GM18505 (cell line): ENCODE measurements around the gene RBM15B.
A peak's percentile ranks its signal among the peaks of the same experiment; 100 is the strongest.
"Not testable (repeated sequence)": the region's sequence is repeated elsewhere in the genome, so short reads cannot be mapped to it uniquely, and the experiment has no call there.

Experiments
- ATAC-seq: cut with Tn5 transposase; IDR thresholded peaks from one replicate; pipeline ENCODE4 v1.9.1; 2021; ENCODE audit not compliant: unreplicated experiment
- POLR2A ChIP-seq: IDR thresholded peaks from 4 replicates; pipeline ENCODE4 v1.6.1; 2011; ENCODE audit warnings: borderline replicate concordance; ENCODE audit not compliant: insufficient read depth, insufficient read length; ENCODE audit errors: extremely low read depth

RBM15B gene, protein sequence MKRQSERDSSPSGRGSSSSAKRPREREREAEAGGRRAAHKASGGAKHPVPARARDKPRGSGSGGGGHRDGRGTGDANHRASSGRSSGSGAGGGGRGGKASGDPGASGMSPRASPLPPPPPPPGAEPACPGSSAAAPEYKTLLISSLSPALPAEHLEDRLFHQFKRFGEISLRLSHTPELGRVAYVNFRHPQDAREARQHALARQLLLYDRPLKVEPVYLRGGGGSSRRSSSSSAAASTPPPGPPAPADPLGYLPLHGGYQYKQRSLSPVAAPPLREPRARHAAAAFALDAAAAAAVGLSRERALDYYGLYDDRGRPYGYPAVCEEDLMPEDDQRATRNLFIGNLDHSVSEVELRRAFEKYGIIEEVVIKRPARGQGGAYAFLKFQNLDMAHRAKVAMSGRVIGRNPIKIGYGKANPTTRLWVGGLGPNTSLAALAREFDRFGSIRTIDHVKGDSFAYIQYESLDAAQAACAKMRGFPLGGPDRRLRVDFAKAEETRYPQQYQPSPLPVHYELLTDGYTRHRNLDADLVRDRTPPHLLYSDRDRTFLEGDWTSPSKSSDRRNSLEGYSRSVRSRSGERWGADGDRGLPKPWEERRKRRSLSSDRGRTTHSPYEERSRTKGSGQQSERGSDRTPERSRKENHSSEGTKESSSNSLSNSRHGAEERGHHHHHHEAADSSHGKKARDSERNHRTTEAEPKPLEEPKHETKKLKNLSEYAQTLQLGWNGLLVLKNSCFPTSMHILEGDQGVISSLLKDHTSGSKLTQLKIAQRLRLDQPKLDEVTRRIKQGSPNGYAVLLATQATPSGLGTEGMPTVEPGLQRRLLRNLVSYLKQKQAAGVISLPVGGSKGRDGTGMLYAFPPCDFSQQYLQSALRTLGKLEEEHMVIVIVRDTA

DNA sequence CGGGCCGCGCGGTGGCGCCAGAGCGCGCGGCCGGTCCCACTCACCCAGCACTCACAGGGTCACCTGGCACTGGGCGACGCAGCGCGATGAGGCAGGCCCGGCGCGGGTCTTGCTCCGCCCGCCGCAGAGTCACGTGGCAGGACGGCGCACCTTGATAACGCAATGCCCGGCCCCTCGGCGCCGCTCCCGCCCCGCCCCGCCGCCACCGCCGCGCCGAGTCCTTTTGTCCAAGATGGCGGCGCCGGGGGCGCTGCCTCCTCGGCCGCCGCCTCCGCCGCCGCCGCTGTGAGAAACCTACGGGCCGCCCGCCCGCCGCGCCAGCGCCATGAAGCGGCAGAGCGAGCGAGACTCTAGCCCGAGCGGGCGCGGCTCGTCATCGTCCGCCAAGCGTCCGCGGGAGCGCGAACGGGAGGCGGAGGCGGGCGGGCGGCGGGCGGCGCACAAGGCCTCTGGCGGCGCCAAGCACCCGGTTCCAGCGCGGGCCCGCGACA lies at the start of gene RBM15B:
Gene RBM15B (plus strand): TSS at position 211 of the 491 bp plus-strand sequence. CDS start 115 bp downstream, at position 326.
- ATAC-seq, result peak; percentile 89
- TF ChIP-seq POLR2A, result peak; percentile 70

DNA sequence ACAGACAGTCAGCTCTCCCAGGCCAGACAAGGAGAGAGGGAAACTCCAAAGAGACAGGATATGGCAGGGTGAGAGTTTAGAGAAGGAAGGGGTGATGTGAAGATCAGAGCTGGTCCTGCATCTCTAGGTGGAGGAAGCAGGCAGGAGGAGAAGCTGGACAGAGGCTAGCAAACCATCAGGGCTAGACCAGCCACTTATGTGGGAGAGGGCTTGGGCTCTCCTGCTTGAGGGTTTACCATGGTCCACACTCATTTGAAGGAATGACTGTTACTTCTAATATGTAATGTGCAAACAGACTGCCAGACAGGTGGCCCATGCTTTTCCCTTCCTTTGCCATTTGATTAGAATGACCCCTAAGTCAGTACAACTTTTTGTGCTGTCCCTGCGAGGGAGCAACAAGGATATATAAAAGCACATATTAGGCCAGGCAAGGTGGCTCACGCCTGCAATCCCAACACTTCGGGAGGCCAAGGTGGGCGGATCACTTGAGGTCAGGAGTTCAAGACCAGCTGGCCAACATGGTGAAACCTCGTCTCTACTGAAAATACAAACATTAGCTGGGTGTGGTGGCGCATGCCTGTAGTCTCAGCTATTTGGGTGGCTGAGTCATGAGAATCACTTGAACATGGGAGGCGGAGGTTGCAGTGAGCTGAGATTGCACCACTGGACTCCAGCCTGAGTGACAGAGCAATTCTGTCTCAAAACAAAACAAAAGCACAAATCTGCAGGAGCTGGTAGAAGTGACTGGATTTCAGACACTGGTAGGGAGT lies 47.0 kb upstream of the RBM15B start:
- ATAC-seq, result no peak
- TF ChIP-seq POLR2A, result no peak

DNA sequence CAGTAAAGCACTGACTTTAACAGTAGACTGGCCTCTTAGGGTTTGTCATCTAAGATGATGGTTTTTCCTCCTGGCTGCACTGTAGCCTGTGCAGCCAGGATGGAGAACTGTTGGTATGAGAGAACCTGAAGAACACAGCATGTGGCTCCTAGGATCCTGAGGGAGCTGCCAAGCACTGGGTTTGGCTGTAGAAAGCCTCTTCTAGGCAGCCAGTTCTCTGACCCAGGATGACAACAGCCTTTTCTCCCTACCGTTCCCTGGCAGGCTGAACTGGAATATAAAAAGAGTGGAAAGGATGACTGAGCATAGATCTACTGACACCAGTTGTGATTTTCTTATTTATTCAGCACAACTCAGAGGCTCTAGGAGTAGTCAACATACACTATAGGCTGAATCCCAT lies 40.3 kb upstream of the RBM15B start:
- no peak for ATAC-seq
- TF ChIP-seq POLR2A, result no peak

DNA sequence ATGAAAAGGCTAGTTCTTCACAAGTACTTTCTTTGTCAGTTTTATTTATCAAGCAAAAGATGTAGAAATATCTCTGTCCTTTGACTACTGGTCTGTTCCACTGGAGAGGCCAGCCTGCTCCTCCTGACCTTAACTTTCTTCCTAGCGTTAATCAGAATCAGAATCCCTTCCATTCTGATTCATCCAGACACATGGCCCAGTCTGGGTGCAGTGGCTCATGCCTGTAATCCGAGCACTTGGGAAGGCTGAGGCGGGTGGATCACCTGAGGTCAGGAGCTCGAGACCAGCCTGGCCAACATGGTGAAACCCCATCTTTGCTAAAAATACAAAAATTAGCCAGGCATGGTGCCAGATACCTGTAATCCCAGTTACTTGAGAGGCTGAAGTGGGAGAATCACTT lies 38.0 kb upstream of the RBM15B start:
- no peak for TF ChIP-seq POLR2A
- no peak for ATAC-seq

DNA sequence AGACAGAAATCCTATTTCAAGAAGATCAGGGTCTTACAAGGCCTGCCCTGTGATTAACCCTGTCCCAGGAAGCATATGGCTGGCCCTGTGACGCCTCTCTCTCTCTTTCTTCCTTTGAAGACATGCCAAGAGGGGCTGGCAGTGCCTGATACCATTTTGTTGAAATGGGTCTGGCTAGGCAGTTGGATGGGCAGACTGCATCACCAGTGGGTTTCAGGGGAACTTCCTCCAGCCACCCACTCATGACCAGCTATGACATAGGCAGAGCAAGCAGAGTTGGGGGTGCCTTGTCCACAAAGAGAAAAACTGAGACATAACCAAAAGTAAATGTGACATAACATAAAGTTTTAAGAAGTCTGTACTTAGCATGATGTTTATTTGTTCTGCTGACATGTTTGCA lies 37.4 kb upstream of the RBM15B start:
- no peak for ATAC-seq
- TF ChIP-seq POLR2A, result no peak

DNA sequence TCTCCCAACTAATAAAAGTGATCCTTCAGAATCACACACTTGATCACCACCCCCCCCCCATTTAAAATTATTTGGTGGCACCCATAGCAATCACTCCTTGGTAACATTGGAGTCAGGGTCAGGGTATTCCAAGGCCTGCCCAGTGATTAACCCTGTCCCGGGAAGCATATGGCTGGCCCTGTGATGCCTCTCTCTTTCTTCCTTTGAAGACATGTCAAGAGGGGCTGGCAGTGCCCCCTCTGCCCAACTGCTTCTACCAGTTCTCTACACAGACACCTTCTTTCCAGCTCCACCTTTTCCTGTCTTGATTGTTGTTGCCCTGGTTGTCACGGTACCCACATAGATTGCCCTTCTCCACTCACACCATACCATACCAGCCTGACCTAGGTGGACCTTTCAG lies 36.9 kb upstream of the RBM15B start:
- TF ChIP-seq POLR2A, result no peak
- ATAC-seq, result no peak

DNA sequence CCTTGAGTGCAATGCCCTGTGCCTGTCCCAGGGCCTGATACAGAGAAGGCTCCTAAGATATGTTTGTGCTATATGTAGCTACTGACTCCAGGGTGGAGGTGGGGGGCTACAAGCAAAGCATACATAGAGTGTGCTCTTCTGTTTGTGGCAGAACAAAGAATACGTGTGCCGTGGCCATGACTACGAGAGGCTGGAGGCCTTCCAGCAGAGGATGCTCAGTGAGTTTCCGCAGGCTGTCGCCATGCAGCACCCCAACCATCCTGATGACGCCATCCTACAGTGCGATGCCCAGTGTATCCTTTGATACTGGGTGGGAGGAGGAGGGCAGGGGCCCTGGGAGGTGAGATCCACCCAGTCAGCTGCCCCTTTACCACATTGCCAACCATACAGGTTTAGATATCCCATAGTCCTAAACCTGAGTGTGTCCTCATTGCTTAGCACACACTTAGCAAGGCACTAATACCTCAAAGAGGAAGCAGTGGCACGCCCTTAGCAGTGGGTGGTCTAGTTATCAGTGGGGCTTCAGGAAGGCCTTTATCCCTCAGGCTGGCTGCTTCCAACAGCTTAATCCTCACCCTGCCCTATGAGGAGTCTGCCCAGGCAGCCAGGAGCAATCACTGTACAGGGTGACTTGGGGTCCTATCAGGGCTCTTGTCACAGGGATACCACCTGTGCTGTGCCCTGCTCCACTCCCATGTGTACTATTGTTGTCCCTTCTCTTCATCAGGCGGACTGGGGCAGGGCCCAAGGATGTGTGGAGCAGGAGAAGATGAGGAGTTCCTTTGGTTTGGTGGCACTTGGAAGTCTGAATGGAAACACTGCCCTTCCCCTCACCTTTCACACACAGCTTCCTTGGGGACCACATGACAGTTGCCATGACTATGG lies 36.1 kb upstream of the RBM15B start:
- TF ChIP-seq POLR2A, result no peak
- no peak for ATAC-seq

DNA sequence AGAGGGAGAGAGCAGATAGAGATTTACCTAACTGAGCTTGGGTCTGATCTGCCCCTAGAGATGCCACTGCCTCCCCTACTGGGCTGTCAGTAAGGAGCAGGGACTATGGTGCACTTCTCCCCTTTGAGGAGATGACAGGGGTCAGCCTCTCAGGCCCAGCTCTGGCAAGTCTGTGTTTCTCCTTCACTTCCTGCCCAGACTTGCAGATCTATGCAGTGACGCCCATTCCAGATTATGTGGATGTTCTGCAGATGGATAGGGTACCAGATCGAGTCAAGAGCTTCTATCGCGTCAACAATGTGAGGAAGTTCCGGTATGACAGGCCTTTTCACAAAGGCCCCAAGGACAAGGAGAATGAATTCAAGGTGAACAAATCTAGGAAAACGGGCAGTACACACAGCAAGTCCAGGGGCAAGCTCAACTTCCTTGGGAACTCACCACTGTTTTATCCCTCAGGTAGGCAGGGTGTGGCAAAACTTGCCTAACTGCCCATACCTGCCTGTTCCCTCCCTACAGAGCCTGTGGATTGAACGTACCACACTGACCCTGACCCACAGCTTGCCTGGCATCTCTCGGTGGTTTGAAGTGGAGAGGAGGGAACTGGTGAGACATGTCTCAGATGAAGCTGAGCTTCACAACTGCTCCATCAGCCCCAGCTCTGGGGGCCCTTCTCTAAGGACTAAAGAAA lies 35.0 kb upstream of the RBM15B start:
- no peak for ATAC-seq

DNA sequence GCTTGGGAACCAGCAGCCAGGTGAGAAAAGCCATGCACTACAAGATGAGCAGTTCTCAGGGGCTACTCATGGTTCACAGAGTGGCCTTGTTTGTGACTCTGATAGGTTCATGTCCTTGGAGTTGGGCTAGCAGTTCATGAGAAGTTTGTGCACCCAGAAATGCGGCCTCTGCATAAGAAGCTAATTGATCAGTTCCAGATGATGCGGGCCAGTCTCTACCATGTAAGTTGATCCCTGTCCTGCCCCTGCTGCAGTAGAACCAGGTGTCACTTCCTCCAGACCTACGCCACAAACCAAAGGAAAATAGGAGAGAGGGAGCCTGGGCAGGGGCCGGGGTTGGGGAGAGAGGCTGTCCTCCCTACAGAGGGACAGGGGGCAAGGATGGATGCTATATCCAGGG lies 33.2 kb upstream of the RBM15B start:
- ATAC-seq, result no peak
- no peak for TF ChIP-seq POLR2A

More for the DNA sequence above, 35.0 kb upstream of the RBM15B start:
- no peak for TF ChIP-seq POLR2A

DNA sequence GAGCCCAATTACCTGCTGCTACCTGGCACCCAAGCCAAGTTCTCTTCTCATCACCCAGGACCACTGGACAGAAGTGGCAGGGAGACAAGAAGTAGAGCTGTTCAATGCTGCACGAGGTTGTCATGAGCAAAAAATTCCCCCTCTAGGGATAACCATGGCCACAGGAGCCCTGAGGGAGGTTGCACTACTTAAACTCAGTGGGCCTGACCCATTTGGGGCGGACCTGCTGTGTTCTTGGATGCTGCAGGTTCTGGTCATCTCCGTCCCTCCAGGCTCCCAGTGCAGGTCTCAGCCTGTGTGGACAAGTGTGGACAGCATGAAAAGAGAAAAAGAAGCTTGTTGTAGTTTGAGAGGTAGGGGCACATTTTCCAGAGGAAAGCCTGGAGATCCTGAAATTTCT lies 32.1 kb upstream of the RBM15B start:
- TF ChIP-seq POLR2A, result no peak
- ATAC-seq, result no peak

DNA sequence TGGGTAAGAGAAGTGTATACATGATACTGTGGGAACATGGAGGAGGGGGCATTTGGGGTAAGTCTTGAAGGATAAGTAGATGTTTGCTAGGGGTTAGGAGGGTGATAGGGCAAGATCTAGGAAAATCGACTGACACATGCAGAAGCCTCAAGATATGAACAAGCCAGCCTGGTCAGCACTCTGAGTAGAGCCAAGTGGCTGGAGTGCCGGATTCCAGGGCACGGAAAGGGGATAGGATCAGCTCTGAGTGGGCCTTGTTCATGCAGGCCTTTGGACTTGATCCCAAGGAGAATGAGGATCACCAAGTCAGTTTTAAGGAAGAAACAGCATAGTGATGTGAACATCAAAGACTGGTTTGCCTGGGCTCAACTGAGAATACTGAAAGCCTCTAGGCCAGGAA lies 30.3 kb upstream of the RBM15B start:
- no peak for TF ChIP-seq POLR2A
- no peak for ATAC-seq

DNA sequence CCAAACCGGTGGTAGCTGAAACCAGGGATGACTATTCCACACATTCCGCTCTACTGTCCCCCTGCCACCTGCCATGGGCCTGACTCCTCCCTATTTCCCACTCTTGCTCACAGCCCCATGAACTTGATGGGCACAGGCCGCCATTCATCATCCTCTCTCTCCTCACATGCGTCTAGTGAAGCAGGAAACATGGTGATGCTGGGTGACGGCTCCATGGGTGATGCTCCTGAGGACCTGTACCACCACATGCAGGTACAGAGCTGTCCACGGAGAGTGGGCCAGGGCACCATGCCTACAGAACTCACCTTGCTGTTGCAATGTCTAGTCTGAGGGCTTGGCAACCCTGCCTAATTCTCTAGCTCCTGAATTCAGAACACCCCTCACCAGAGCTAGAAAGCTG lies 29.3 kb upstream of the RBM15B start:
- no peak for TF ChIP-seq POLR2A
- no peak for ATAC-seq

DNA sequence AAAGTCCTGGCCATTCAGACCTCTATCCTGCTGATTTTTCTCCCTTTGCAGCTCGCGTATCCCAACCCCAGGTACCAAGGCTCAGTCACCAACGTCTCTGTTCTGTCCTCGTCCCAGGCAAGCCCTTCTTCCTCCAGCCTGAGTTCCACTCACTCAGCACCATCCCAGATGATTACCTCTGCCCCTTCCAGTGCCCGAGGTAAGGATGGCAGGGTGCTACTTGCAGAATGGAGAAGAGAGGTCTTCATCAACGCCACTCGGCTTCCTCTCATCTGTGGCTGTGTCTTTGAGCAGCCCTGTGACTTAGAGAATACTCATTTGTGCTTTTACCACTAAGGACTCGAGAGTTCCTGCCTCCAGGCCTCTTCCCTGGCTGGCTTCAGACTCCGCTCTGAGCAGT lies 28.6 kb upstream of the RBM15B start:
- no peak for TF ChIP-seq POLR2A
- ATAC-seq, result no peak

DNA sequence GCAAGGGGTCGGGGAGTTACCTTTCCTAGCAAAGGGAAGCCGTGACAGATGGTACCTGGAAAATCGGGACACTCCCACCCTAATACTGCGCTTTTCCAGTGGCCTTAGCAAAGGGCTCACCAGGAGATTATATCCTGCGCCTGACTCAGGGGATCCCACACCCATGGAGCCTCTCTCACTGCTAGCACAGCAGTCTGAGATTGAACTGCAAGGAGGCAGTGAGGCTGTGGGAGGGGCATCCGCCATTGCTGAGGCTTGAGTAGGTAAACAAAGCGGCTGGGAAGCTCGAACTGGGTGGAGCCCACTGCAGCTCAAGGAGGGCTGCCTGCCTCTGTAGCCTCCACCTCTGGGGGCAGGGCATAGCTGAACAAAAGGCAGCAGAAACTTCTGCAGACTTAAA lies 22.8 kb upstream of the RBM15B start:
- not testable (repeated sequence) for ATAC-seq
